ENCODE measurements around the gene LYRM2.

The LYRM2 gene

GRCh38 chr6:89638320-89639195, at the start of gene LYRM2:
Gene LYRM2 (minus strand): TSS chr6:89638747. CDS start chr6:89638716, 31 bp downstream.
- peak; percentile 97 for DNase-seq (ENCODE audit: low spot score)

DNA sequence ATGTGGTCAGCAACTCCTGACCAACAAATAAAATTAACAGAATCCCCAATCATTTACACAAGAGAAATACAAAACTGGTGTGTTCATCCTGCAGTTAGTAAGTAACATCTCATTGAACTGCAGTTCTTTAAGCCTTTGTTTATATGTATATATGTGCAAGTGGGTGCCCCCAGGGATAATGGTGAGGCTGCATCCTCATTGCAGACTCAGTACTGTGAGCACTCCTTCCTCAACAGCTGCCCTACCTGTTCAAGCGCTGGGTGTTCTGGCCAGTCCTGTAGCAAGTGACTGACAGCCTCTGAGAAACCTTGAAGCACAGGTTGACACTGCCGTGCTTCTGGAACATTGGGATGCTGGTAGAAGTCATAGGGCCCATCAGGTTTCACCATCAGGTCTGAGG, 49.8 kb upstream of the LYRM2 start:
- DNase-seq (ENCODE audit: low spot score): no peak

DNA sequence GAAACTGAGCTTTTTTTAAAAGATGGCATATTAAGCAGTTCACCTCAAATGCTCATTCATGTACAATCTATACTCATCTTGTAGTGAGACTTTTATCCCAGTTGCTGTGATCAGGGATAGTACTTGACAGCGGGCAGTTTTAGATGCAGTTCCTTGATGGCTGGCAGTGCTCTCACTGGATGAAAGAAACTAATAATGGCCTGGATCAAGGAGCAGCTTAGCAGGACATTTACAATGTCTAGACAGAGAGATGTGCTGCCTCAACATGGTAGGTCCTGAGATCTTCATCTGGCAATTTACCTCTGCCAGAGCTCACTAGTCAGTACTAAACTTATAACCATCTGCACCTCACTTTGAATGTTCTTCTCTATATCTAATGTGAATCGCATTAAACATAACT, 46.8 kb upstream of the LYRM2 start:
- no peak for DNase-seq (ENCODE audit: low spot score)

GRCh38 chr6:89682991-89683390, 44.4 kb upstream of the LYRM2 start:
- DNase-seq (ENCODE audit: low spot score): no peak

DNA sequence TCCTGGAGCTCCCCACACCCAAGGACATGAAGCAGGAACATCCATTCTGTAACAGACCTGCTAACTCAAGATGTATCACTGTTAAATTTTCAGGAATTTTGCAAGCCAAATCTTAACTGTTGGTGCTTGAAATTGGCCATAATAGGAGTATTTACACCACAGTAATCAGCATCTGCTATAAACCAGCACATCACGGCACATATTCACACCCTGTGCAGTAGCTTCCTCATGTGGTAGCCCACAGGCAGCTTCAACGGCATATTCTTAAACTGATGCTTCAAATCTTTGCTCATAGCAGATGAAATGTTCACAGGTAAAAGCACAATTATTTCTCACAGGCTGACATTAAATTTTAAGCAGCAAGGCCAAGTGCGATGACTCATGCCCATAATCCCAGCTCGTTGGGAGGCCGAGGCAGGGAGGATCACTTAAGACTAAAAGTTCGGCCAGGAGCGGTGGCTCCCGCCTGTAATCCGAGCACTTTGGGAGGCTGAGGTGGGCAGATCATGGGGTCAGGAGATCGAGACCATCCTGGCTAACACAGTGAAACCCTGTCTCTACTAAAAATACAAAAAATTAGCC, 43.5 kb upstream of the LYRM2 start:
- no peak for DNase-seq (ENCODE audit: low spot score)

GRCh38 chr6:89680551-89680950, 42.0 kb upstream of the LYRM2 start:
- DNase-seq (ENCODE audit: low spot score): no peak

- DNase-seq (ENCODE audit: low spot score): no peak
Observed at GRCh38 chr6:89680150-89680549, 41.6 kb upstream of the LYRM2 start.

DNA sequence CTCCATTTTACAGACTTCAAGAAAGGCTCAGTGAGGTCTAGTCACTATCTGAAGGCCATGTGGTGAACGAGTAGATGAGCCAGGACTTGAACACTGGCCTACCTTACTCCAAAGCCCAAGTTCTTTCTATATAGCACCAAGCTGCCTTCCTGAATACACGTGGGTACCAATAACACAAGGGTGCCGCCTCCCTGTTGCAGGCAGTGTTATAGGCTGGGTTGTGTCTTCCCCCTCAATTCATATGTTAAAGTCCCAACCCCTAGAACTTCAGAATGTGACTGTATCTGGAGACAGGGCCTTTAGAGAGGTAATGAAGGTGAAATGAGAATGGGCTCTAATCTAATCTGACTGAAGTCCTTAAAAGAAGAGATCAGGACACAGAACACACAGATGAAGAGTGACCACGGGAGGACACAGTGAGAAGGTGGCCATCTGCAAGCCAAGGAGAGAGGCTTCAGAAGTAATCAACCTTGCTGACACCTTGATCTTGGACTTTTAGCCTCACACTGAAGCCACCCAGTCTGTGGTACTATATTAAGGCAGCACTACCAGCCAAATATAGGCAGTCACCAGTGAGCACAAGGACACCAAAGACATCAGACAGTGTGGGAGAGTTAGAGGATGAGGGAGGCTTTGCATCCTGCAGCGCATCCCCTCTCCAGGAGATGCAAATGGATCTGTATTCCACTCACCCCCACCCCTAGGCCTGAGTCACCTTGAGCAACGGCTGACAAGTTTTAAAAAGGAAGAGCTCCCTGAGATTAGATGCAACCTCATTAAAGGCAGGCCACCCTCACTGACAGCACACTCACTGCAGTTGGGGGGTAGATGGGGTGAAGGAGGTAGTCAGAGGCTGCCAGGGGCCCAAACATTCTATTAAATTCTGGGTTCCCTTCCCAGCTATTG, 40.9 kb upstream of the LYRM2 start:
- no peak for DNase-seq (ENCODE audit: low spot score)

- DNase-seq (ENCODE audit: low spot score): no peak
Observed at GRCh38 chr6:89678531-89678930, 40.0 kb upstream of the LYRM2 start.

- DNase-seq (ENCODE audit: low spot score): no peak
Observed at GRCh38 chr6:89675949-89676748, 37.6 kb upstream of the LYRM2 start.

- no peak for DNase-seq (ENCODE audit: low spot score)
Observed at GRCh38 chr6:89670935-89671565, 32.5 kb upstream of the LYRM2 start.

- DNase-seq (ENCODE audit: low spot score): no peak
Observed at GRCh38 chr6:89669002-89669401, 30.5 kb upstream of the LYRM2 start.

GRCh38 chr6:89667872-89668556, 29.5 kb upstream of the LYRM2 start:
- no peak for DNase-seq (ENCODE audit: low spot score)

GRCh38 chr6:89662659-89663223, 24.2 kb upstream of the LYRM2 start:
- DNase-seq (ENCODE audit: low spot score): no peak

DNA sequence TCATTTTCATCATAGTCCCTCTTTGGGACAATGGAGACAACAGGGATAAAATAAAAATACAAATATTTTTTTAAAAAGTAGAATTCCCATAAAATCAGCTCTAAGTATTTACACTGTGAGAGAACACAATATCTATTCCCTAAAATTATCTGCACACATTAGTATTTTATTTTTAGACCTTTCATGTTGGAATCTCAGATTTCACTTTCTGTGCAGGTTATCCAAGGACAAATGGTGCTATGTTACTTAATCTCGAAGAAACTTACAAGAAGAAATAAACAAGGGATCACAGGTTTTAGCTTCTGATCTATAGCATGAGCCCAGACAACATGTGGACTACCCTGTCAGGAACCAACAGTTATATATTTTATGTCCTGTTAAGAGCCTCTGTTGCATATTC, 23.0 kb upstream of the LYRM2 start:
- DNase-seq (ENCODE audit: low spot score): no peak

DNA sequence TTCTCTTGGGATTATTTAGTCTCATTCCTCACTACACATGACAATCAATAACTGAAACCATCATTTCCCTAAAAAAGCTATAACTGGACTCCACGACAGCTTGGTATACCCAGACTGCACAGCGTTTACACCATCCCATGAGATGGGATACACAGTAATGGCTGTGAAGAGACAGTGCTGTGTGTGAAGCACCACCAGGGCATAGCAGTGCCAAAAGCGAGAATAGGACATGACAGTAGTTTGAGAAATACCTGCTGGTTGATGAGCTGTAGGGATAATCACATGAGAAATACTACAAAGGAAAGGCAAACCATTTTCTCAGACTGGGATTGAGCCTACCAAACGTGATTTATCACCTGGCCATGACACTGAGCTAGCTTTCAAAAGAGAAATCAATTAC, 22.4 kb upstream of the LYRM2 start:
- no peak for DNase-seq (ENCODE audit: low spot score)

DNA sequence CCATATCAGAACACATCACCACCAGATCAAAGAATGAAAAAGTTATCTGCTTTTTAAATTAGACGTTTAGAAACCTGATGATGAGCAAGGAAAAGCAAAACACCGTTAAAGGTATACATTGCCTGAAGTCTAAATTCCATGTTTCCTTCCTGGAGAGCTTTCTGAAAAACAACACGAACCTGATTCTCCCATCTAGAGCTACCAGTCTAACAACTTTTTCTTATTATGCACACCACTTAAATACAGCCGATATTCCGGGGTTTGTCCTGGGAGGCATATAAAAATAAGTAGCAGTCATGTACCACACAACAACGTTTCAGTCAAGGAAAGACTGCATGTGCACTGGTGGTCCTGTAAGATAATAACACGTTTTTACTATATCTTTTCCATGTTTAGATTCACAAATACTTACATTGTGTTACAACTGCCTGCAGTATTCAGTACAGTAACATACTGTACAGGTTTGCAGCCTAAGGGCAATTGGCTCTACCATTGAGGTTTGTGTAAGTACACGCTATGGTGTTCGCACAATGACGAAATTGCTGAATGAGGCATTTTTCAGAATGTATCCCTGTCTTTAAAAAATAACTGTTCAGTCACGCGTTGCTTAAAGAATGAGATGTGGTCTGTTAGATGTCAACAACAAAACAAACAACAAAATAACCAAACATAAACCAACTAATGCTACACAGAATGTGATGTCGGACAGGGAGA, 19.1 kb upstream of the LYRM2 start:
- no peak for DNase-seq (ENCODE audit: low spot score)

GRCh38 chr6:89655122-89655521, 16.6 kb upstream of the LYRM2 start:
- no peak for DNase-seq (ENCODE audit: low spot score)

GRCh38 chr6:89650579-89650978, 12.0 kb upstream of the LYRM2 start:
- no peak for DNase-seq (ENCODE audit: low spot score)

DNA sequence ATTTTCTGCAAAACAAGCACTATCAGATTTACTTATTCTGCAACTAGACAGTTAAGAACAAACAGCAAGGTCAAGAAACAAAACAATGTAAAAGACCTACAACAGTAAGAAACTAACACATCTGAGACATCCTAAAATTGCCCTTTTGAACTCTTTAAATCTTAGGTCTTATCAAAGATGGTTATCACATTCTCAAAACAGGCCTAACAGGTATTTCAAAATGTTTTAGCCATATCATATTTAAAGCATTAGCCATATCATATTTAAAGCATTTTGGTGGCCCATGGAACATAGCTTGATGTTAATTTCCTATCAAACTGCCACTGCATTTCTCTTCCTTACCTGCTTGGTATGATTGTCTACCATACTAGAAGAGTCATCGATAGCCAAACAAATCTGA, 11.1 kb upstream of the LYRM2 start:
- no peak for DNase-seq (ENCODE audit: low spot score)

All from left forelimb (tissue), 1 donor.